GM19193 (cell line): ENCODE data around the gene ITPR2.

Experiments used
- POLR2A ChIP-seq: IDR thresholded peaks from 4 replicates; pipeline ENCODE4 v1.6.1; 2011; ENCODE audit not compliant: insufficient read depth, insufficient read length; ENCODE audit errors: extremely low read depth

The ITPR2 gene

DNA sequence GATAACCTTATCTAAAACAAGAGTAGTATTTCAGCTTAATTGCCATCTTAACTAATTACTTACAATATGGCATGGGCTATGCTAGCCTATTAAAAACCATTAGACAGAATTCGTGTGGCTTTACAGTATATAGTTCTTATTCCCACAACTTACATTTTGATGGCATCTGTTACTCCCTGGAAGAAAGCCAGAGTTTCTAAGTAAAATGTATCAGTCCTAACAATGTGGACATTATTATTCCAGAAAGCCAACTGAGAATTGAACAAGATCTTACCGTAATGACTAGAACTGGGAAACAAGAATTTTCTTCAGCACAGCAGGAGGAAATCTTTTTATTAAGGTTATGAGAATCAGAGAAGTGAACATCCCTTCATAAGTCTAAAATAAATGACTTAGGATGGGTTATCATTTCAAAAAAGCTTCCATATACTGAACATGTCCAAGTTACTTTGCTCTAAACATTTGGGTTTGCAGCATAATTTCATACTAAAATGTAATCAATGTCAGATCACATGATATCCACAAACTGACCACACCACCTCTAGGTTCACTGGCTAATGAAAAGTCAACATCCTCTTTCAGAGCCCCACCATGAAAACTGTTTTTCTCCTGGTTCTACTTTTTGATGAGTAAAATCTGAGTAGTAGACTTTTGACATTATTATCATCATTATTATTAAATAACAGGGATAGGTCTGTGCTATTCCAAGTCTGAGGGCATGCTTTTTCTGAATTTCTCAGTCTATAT lies 457.9 kb downstream of the ITPR2 start:
- no peak for TF ChIP-seq POLR2A

GRCh38 chr12:26373606-26374495 lies 459.1 kb downstream of the ITPR2 start:
- TF ChIP-seq POLR2A, result no peak

GRCh38 chr12:26372866-26373265 lies 460.1 kb downstream of the ITPR2 start:
- no peak for TF ChIP-seq POLR2A

- TF ChIP-seq POLR2A, result no peak
Observed at GRCh38 chr12:26370098-26370497, 462.9 kb downstream of the ITPR2 start.

GRCh38 chr12:26369588-26369987 lies 463.4 kb downstream of the ITPR2 start:
- no peak for TF ChIP-seq POLR2A

- TF ChIP-seq POLR2A, result no peak
Observed at GRCh38 chr12:26367991-26368730, 464.8 kb downstream of the ITPR2 start.

- TF ChIP-seq POLR2A, result no peak
Observed at GRCh38 chr12:26361964-26362363, 471.0 kb downstream of the ITPR2 start.

DNA sequence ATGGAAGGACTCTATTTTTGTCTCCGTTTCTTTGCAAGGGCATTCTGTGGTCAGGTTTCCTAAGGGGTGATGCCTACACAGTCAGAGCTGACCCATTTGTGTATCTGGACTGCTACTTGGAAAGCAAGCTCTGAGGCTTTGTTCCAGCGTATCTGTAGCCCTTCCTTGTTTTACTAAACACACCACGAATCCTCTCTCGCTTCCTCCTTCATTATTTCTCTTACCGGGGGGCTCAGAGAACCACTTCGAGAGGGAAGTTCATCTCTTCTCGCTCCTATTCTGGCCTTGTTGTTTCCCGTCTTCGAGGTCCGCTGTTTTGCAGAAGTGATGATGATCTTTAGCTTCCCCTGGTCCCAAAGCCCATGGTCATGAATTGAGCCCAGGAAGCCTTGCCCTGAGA lies 472.9 kb downstream of the ITPR2 start:
- no peak for TF ChIP-seq POLR2A

- TF ChIP-seq POLR2A, result no peak
Observed at GRCh38 chr12:26359576-26359975, 473.4 kb downstream of the ITPR2 start.

DNA sequence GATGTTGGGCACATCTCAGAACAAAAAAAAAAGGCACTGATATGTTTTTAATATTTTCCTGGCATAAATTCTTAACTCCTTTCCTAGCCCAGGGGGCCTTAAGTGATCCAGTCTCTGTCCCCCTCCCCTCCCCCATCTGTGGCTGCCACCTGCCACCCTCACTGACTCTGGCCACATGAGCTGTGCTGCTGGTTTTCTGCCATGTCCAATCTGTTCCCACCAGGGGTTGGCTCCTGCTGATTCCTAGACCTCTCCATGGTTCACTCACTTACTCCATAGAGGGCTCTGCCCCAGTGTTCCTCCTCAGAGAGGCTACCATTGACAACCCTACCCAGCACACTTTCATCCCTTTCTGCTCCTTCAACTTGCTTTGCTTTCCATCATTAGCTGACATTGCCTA lies 474.3 kb downstream of the ITPR2 start:
- TF ChIP-seq POLR2A, result no peak

DNA sequence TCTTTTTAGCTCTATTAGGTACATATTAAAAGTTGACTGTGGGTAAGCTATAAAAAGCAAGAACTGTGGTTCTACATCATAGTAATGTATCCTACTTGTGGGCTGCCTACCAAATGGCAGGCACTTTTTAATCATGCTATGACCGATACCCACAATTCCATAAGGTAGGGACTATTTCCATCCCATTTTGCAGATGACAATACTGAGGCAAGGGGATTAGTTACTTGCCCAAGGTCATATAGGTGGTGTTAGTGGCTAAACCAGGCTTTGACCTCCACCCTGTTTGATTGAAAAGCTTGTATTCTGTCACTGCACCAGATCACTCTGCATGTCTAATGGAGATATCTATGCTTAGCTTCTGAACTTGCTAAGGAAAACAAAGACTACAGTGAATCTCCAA lies 485.7 kb downstream of the ITPR2 start:
- TF ChIP-seq POLR2A, result no peak

- TF ChIP-seq POLR2A, result no peak
Observed at GRCh38 chr12:26346736-26347135, 486.3 kb downstream of the ITPR2 start.

GRCh38 chr12:26345471-26346003 lies 487.5 kb downstream of the ITPR2 start:
- no peak for TF ChIP-seq POLR2A

DNA sequence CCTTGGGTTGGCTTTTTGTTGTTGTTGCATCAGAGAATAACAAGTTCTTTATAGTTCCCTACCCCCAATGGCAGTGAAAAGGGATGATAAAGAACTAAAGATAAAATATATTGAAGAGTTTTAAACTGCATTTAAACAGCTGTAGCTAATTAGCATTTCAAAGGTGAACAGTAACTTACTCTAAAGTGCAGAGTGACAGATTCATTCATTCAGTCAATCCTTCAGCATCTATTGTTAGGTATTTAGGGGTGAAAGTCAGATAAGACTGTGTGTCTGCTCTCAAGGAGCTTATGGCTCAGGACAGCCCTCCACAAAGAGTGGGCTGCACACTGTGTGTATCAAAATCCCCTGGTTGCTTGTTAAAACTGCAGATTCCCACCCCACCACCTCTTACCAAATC lies 491.5 kb downstream of the ITPR2 start:
- no peak for TF ChIP-seq POLR2A

DNA sequence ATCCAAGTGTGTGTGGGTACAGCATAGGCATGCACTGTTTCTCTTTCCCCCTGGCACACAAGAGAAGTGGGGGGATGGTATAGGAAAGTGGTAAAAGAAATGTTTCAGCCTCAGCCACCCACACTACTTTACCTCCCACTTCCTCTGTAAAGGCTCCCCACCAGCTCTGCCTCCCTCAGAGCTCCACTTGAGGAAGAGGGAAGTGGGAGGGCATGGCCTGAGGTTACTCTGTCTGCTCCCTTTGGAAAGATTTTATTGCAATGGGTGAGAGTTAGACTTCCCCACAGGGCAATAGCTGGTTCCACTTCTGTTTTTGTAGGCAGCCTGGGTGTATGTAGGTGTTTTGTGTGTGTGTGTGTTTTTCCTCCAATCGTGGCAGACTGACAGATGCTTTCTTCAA lies 492.3 kb downstream of the ITPR2 start:
- TF ChIP-seq POLR2A, result no peak
